HS-5 (cell line): Measurements from ENCODE around the gene ADAMTS14.
A peak's percentile ranks its signal among the peaks of the same experiment; 100 is the strongest.

Experiments used
- DNase-seq: peaks from one replicate; pipeline ENCODE4 v3.0.0-alpha.2; 2012; ENCODE audit warnings: low read depth

Gene ADAMTS14

GRCh38 chr10:70694418-70695141 is 22.3 kb downstream of the ADAMTS14 start:
- DNase-seq, result no peak

GRCh38 chr10:70695241-70696030 is 23.1 kb downstream of the ADAMTS14 start:
- DNase-seq, result no peak

- DNase-seq, result no peak
Observed at GRCh38 chr10:70698211-70698610, 25.9 kb downstream of the ADAMTS14 start.

GRCh38 chr10:70699063-70699658 is 26.9 kb downstream of the ADAMTS14 start:
- no peak for DNase-seq

GRCh38 chr10:70699659-70700174 is 27.4 kb downstream of the ADAMTS14 start:
- DNase-seq, result no peak

GRCh38 chr10:70702190-70702763 is 30.0 kb downstream of the ADAMTS14 start:
- DNase-seq, result no peak

- DNase-seq, result no peak
Observed at GRCh38 chr10:70704211-70704610, 31.9 kb downstream of the ADAMTS14 start.

- DNase-seq, result no peak
Observed at GRCh38 chr10:70705121-70705861, 33.0 kb downstream of the ADAMTS14 start.

- DNase-seq, result no peak
Observed at GRCh38 chr10:70711177-70711576, 38.9 kb downstream of the ADAMTS14 start.

- no peak for DNase-seq
Observed at GRCh38 chr10:70711911-70712310, 39.6 kb downstream of the ADAMTS14 start.

- no peak for DNase-seq
Observed at GRCh38 chr10:70714245-70714644, 41.9 kb downstream of the ADAMTS14 start.

- DNase-seq, result no peak
Observed at GRCh38 chr10:70714951-70715350, 42.6 kb downstream of the ADAMTS14 start.

- DNase-seq, result peak; percentile 43
Observed at GRCh38 chr10:70715853-70716795, 43.8 kb downstream of the ADAMTS14 start.

- peak; percentile 72 for DNase-seq
Observed at GRCh38 chr10:70722820-70723424, 50.6 kb downstream of the ADAMTS14 start.

- no peak for DNase-seq
Observed at GRCh38 chr10:70723771-70724170, 51.5 kb downstream of the ADAMTS14 start.

GRCh38 chr10:70726909-70727495 is 54.7 kb downstream of the ADAMTS14 start:
- no peak for DNase-seq

- DNase-seq, result no peak
Observed at GRCh38 chr10:70728328-70728727, 56.0 kb downstream of the ADAMTS14 start.

- DNase-seq, result no peak
Observed at GRCh38 chr10:70729763-70730357, 57.6 kb downstream of the ADAMTS14 start.

- no peak for DNase-seq
Observed at GRCh38 chr10:70730955-70731354, 58.6 kb downstream of the ADAMTS14 start.
